HG03565 (cell line): ENCODE measurements around the gene KANK3.
A peak's percentile ranks its signal among the peaks of the same experiment; 100 is the strongest.
"Not testable (repeated sequence)": the region's sequence is repeated elsewhere in the genome, so short reads cannot be mapped to it uniquely, and the experiment has no call there.

Source experiments
- ATAC-seq: cut with Tn5 transposase; IDR thresholded peaks from one replicate; pipeline ENCODE4 v1.9.1; 2021; ENCODE audit warnings: mild to moderate bottlenecking, moderate library complexity; ENCODE audit not compliant: unreplicated experiment

The KANK3 gene

GRCh38 chr19:8342684-8343482 lies at the start of gene KANK3:
TSS of gene KANK3 (minus strand) at chr19:8343262. CDS start at chr19:8337828, 5,434 bp downstream.
- ATAC-seq: peak; percentile 79

- no peak for ATAC-seq
These were observed 49.0 kb upstream of the KANK3 start for GRCh38 chr19:8392017-8392591.

- no peak for ATAC-seq
These were observed 48.3 kb upstream of the KANK3 start for GRCh38 chr19:8391198-8392016.

GRCh38 chr19:8390617-8390981 lies 47.5 kb upstream of the KANK3 start:
- ATAC-seq: peak; percentile 14

GRCh38 chr19:8389891-8390616 lies 47.0 kb upstream of the KANK3 start, which contains the start of gene RAB11B:
TSS of gene RAB11B (plus strand) at chr19:8390360. CDS start at chr19:8390417, 57 bp downstream.
- ATAC-seq: peak; percentile 84

GRCh38 chr19:8388612-8388958 lies 45.5 kb upstream of the KANK3 start:
- ATAC-seq: no peak

GRCh38 chr19:8387688-8388611 lies 44.9 kb upstream of the KANK3 start:
- no peak for ATAC-seq

GRCh38 chr19:8386990-8387389 lies 43.9 kb upstream of the KANK3 start:
- ATAC-seq: no peak

- not testable (repeated sequence) for ATAC-seq
These were observed 43.4 kb upstream of the KANK3 start for GRCh38 chr19:8386419-8386818.

GRCh38 chr19:8385566-8385965 lies 42.5 kb upstream of the KANK3 start:
- ATAC-seq: not testable (repeated sequence)

GRCh38 chr19:8385103-8385502 lies 42.0 kb upstream of the KANK3 start:
- ATAC-seq: not testable (repeated sequence)

GRCh38 chr19:8384569-8384968 lies 41.5 kb upstream of the KANK3 start:
- ATAC-seq: not testable (repeated sequence)

- ATAC-seq: not testable (repeated sequence)
These were observed 36.3 kb upstream of the KANK3 start for GRCh38 chr19:8379156-8379891.

- no peak for ATAC-seq
These were observed 34.5 kb upstream of the KANK3 start for GRCh38 chr19:8377598-8377997.

GRCh38 chr19:8376373-8376974 lies 33.4 kb upstream of the KANK3 start:
- not testable (repeated sequence) for ATAC-seq

GRCh38 chr19:8375766-8376165 lies 32.7 kb upstream of the KANK3 start:
- not testable (repeated sequence) for ATAC-seq

GRCh38 chr19:8373867-8374813 lies 31.1 kb upstream of the KANK3 start:
- no peak for ATAC-seq
